Tibial nerve (tissue), 3 donors: ENCODE data around the gene ADRA1B.

Experiments used
- EP300 ChIP-seq, 2 donors: sonication (generic); formaldehyde crosslinking; IDR thresholded peaks; one replicate each; pipeline ENCODE4 v1.6.1; 2017; ENCODE audit warnings: antibody characterized with exemption in 2 of 2, mild to moderate bottlenecking in 1 of 2
- POLR2A ChIP-seq, 2 donors: fragments of 450-650 bp; IDR thresholded peaks; one replicate each; pipeline ENCODE4 v1.6.1; 2017; ENCODE audit warnings: antibody characterized with exemption in 2 of 2, mild to moderate bottlenecking in 2 of 2, moderate library complexity in 2 of 2

- TF ChIP-seq EP300 (IDR thresholded peaks at IDR 0.05) (peak in 1 of 2 donors; percentile 61), POLR2A (IDR thresholded peaks at IDR 0.05) (no peak)
These were observed 3.2 kb upstream of the ADRA1B start for GRCh38 chr5:159913048-159913447.
